Effector CD8-positive, alpha-beta T cell (primary cell): ENCODE data around the gene FRMD4A.
"Not testable (repeated sequence)": the region's sequence is repeated elsewhere in the genome, so short reads cannot be mapped to it uniquely, and the experiment has no call there.

Source experiments
- DNase-seq: peaks from one replicate; lab custom pipeline; 2025; lab: John Stamatoyannopoulos, UW

FRMD4A gene

DNA sequence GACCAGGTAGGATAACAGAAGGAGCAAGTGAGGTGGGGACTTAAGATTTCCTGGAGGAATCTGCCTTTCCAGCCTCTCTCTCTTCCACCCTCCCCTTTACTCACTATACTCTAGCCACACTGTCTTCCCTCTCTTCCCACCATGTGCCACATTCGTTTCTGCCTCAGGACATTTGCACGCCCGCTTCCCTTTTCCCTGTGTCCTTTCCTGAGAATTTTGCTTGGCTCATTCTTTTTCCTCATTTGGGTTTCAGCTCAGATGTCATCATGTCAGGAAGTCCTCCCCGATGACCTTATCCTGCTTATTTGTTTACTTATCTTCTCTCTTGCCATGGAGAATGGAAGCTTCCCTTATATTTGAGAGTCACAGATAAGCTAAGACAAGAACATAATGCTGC lies 380.2 kb downstream of the FRMD4A start:
- no peak for DNase-seq

- DNase-seq: no peak
These were observed 380.7 kb downstream of the FRMD4A start for GRCh38 chr10:13949844-13950542.

GRCh38 chr10:13946209-13946460 lies 384.6 kb downstream of the FRMD4A start:
- DNase-seq: no peak

- DNase-seq: no peak
These were observed 385.1 kb downstream of the FRMD4A start for GRCh38 chr10:13945390-13946208.

DNA sequence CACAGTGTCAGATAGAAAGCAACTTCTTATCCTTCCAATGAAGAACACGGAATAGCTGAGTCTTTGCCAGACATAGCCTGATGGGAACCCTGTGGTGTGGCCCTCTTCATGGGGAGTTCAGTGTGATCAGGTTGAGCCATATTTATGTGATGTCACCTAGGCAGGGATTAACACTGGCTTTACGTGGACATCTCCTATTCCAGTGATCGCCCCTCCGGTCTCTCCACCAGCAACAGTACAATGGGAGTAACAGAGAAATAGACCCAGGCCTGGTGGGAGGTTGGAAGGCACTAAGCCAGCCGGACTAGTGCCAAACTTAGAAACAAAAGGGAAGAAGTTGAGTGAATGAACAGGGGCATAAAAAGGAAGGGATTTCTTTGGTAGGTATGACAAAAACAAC lies 385.9 kb downstream of the FRMD4A start:
- no peak for DNase-seq

GRCh38 chr10:13943735-13944398 lies 386.9 kb downstream of the FRMD4A start:
- DNase-seq: no peak

GRCh38 chr10:13942035-13942434 lies 388.7 kb downstream of the FRMD4A start:
- DNase-seq: no peak

GRCh38 chr10:13939391-13939790 lies 391.3 kb downstream of the FRMD4A start:
- no peak for DNase-seq

GRCh38 chr10:13938950-13939349 lies 391.8 kb downstream of the FRMD4A start:
- no peak for DNase-seq

- DNase-seq: no peak
These were observed 393.9 kb downstream of the FRMD4A start for GRCh38 chr10:13936826-13937225.

GRCh38 chr10:13930120-13930519 lies 400.6 kb downstream of the FRMD4A start:
- peak; percentile 4 for DNase-seq

DNA sequence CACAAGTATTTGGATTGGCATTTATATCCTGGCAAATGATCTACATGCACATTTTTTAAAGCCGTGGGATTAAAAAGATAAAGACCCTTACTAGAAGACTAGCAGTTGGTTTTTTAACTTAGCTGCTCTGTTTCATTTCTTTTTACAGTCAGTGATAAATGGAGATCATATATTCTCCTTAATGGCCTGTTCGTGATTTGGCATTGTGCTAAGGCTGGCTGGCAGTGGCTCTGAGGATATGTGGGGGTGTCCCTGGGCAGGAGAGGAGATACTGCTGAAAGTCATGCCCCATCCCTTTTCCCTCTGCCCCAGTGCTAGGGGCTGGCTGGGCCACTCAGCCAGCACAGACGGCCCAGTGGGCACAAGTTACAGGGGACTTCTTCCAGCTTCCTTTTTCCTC lies 402.3 kb downstream of the FRMD4A start:
- DNase-seq: no peak

DNA sequence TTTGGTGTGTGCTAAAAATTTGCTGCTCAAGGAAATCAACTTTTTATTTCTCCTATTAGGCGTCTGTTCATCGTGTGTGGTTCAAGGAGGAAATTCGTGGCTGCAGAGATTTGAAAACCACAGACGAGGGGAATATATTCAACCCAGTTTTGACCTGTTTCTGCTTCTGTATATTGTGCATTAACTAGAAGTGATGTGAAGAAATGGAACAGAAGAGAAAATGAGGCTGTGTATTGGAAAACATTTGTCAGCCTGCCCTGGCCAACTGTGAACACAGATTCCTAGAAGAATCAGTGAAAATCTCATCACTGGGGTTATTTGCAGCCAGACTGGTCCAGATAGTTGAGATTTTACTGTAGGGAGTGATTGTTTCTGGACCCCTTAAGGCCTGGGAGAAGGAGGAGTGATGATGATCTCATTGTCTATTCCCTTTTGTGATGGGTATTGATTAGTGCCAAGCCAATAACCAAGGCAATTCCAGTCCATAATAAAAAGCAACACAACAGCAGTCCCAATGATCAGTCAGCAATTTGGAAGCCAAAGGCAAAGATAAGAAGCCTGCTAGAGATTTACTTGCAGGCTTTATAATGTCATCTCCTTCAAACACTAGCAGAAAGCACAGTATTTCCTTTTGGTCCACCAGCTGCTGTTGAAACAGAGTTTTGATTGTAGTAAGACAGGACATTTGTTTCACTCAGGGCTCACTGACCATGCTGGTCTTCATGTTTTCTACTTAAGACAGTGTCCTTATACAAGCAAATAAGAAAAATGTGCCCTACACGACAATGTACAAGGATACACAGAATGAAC lies 404.5 kb downstream of the FRMD4A start:
- DNase-seq: no peak

DNA sequence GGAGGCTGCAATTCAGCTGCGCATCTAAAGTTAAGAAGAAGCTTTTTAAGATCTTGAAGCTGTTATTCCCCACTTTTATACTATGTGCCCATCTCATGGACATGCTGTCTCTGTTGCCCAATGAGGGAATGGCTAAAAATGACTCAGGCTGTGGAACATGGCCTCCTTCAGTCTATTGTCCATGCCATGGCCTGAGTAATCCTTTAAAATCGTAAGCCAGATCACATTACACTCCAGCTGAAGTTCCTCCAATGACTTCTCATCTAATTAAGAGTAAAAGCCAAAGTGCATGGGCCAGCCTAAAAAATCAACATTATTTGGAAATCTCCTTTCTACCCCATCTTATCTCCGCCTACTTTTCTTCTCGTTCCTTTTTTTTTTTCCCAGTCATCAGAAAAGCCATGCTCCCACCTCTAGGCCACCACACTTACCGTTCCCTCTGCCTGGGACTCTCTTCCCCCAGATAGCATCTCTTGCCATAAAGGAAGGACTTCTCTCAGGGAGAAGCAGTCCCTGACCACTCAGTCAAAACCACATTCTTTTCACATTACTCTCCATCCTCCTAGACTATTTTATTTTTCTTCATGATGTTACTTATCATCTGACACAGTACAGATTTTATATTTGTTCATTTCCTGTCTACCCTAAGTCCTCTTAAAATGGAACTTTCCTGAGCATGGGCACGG lies 406.5 kb downstream of the FRMD4A start:
- DNase-seq: no peak

DNA sequence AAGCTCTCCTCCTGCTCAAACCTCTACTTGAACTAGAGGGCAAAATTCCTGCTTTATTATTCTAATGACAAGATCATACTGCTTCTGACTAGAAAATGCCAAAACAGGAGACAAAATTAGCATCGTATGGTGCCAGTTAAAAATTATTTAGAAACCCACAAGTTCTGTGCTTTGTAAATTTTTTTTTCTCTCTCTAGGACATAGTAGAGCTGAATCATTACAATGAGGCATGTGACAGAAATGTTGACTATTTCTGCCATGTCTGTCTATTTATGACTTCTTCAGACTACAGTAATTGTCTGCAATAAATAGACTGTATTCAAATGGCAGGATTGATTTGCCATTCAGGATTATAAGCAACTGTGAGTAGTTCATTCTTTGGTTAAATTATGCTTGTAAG lies 408.1 kb downstream of the FRMD4A start:
- DNase-seq: no peak

DNA sequence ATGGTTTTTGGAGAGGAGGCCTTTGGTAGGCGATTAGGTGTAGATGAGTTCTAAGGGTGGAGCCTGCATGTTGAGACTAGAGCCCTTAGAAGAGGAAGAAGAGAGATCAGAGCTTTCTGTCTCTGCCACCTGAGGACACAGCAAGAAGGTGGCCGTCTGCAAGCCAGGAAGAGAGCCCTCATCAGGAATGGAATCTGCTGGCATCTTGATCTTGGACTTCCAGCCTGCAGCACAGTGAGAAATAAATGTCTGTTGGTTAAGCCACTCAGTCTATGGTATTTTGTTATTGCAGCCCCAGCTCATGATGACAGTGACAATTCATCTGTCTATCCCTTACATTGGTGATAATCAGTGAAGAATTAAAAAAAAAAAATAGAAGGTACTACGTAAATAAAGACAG lies 408.8 kb downstream of the FRMD4A start:
- no peak for DNase-seq

DNA sequence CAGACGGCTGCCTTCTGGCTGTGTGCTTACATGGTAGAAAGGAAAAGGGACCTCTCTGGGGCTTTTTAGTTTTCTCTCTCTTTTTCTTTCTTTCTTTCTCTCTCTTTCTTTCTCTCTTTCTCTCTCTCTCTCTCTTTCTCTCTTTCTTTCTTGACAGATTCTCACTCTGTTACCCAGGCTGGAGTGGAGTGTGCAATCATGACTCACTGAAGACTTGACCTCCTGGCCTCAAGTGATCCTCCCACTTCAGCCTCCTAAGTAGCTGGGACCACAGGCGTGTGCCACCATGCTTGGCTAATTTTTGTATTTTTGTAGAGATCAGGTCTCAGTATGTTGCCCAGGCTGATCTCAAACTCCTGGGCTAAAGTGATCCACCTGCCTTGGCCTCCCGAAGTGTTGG lies 409.6 kb downstream of the FRMD4A start:
- not testable (repeated sequence) for DNase-seq

DNA sequence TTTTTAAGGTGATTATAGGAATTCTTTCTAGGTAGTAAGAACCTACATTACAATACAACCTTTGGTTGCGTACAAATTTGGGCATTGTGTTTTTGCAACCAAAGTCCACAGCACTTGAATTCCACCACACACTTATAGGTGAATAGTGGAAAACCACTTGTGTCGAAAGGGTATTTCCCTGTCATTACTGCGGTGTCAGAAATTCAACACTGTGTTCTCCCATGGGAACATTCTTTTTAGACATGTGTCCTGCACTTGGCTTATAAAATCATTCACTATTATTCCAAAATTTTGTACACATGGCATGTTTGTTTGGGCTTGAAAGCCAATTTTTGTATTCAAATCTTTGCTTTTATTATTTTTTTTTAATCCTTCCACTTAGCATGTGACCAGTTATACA lies 410.3 kb downstream of the FRMD4A start:
- DNase-seq: no peak

DNA sequence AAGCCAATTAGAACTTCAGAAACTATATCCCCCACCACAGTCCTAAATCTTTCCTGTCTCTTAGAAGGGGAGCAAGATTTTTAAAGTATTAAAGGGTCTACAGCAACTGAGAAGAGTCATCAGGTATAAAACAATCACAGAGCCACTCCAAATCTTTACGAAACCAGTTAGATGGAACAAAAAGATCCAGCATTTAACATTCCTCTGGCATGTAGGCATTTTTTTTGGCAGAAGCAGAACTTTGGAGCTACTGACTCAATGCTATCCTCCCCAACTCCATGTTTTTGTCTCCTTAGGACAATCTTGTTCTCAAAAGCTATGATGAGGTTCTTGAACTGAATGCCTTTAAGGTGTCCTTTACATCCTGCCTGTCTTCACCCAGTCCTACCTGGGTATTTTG lies 410.7 kb downstream of the FRMD4A start:
- no peak for DNase-seq

DNA sequence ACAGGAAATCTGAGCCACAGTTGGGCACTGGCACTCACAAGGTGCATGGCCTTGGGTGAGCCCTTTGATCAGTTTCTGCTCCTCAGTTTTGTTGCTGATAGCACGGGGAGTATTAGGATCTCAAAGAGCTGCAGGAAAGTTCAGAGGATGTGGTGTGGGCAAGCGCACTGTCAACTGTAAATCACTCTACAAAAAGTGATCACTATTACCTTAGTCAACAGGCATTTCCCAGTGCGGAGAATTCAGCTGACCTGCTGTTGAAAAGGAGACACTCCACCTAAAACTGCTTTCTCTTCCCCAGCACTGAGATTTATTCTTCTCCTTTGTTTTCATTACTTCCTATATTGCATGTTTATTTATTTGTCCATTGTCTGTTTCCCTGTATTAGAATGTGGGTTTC lies 412.9 kb downstream of the FRMD4A start:
- no peak for DNase-seq

DNA sequence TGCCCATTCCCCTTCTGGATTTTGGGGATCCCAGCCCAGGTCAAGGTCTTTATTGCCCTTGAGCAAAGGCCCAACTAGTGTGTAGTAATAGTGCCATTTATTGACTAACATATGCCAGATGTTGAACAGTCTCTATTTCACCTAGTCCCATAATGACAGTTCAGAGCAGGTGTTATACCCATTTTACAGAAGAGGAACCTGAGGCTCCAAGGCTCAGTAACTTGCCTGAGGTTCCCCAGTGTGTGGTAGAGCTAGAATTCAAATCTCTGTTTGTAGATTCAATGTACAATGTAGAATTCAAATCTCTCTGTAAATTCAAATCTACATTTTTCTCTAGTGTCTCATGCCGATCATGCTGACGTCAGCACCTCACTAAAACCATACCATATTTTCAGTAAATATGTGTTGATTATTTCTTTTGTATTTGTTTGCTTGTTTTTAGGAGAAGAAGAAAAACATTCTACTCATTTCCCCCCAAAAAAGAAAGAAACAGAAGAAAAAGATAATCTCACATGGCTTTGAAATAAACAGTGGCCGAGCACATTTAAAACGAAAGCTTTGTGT lies 414.3 kb downstream of the FRMD4A start:
- no peak for DNase-seq
